NT2/D1 (cell line): Measurements from ENCODE around the gene GNG8.

ENCODE experiments used
- YY1 ChIP-seq: IDR thresholded peaks from 2 replicates; pipeline ENCODE4 v1.6.1; 2011; ENCODE audit not compliant: insufficient read length, insufficient read depth
- ZNF274 ChIP-seq: IDR thresholded peaks from 2 replicates; pipeline ENCODE4 v1.6.1; 2011; ENCODE audit warnings: mild to moderate bottlenecking, low read depth, low read length

DNA sequence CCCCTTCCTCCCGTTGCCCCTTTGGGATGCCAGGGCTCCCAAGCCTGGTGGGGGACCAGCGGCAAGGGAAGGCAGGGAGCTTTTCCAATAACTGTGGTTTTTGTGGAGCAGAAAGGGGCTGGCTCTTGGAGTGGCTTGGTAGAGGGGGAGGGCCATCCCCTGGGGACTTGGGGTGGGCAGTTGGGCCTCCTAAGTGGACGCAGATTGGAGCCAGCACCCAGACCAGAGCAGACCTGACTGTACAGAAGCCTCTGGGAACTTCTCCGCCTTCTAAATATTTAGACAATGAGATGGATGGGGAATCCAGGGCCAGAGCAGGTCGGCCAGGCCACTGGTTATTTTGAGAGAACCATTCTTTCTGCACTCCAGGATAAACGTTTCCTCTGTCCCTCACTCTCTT is 15.3 kb downstream of the GNG8 start:
- no peak for TF ChIP-seq YY1
- no peak for TF ChIP-seq ZNF274
